ENCODE data around the gene GPC5.

GRCh38 chr13:92173254-92173653 lies 774.8 kb downstream of the GPC5 start:
- TF ChIP-seq POLR2A (IDR thresholded peaks at IDR 0.05) (no peak), CTCF (IDR thresholded peaks at IDR 0.05 in 8 of 11, conservative IDR thresholded peaks at IDR 0.05 in 3 of 11) (no peak), POLR2AphosphoS5 (IDR thresholded peaks at IDR 0.05) (no peak)

Measured in spleen (tissue), 7 donors.